Liver (tissue), 9 donors: ENCODE data around the gene SCUBE1. TPM values are rescaled to one million over a fixed set of nuclear protein-coding genes. Genes with fewer than 3 reads are reported as not detected.

ENCODE experiments used
- DNase-seq: peaks from one replicate; pipeline ENCODE4 v3.0.0-alpha.2; 2017; ENCODE audit warnings: low spot score
- H3K27ac ChIP-seq, 2 donors: one replicate each; pipeline ENCODE4 v1.7.0; 2013; ENCODE audit warnings: inconsistent platforms in 2 of 2, low read length in 2 of 2, control low read depth in 1 of 2, low read depth in 1 of 2, mild to moderate bottlenecking in 1 of 2
- H3K27me3 ChIP-seq, 4 donors: one replicate each; pipeline versions ENCODE4 v1.6.1 to v1.7.0; 2013; ENCODE audit warnings: low read length in 3 of 4, inconsistent platforms in 1 of 4, mild to moderate bottlenecking in 1 of 4, moderate library complexity in 1 of 4; ENCODE audit not compliant: control insufficient read depth in 4 of 4, insufficient read depth in 4 of 4
- H3K36me3 ChIP-seq, 4 donors: one replicate each; pipeline versions ENCODE4 v1.6.1 to v1.7.0; 2013; ENCODE audit warnings: low read length in 3 of 4, mild to moderate bottlenecking in 3 of 4, low read depth in 1 of 4, moderate library complexity in 1 of 4; ENCODE audit not compliant: control insufficient read depth in 4 of 4, insufficient read depth in 3 of 4
- H3K4me1 ChIP-seq, 4 donors: one replicate each; pipeline versions ENCODE4 v1.6.1 to v1.7.0; 2013; ENCODE audit warnings: low read length in 3 of 4, mild to moderate bottlenecking in 3 of 4, moderate library complexity in 1 of 4; ENCODE audit not compliant: control insufficient read depth in 4 of 4, insufficient read depth in 4 of 4
- H3K4me3 ChIP-seq, 3 donors: one replicate each; pipeline versions ENCODE4 v1.6.1 to v1.7.0; 2013; ENCODE audit warnings: low read length in 3 of 3, control low read depth in 1 of 3, low read depth in 1 of 3, mild to moderate bottlenecking in 1 of 3
- H3K9ac ChIP-seq, 2 donors: one replicate each; pipeline ENCODE4 v1.7.0; 2013; ENCODE audit warnings: low read length in 2 of 2, mild to moderate bottlenecking in 2 of 2, moderate library complexity in 2 of 2, control low read depth in 1 of 2, low read depth in 1 of 2
- H3K9me3 ChIP-seq, 4 donors: one replicate each; pipeline versions ENCODE4 v1.6.1 to v1.7.0; 2013; ENCODE audit warnings: low read length in 3 of 4; ENCODE audit not compliant: control insufficient read depth in 4 of 4
- ATF3 ChIP-seq: IDR thresholded peaks from 2 replicates; pipeline ENCODE4 v1.6.1; 2016; ENCODE audit warnings: antibody characterized with exemption
- CTCF ChIP-seq: fragments of 150-350 bp; IDR thresholded peaks from 2 replicates; pipeline ENCODE4 v1.5.1; 2017; ENCODE audit warnings: improper control_type of control experiment, low read depth, low read length; ENCODE audit not compliant: missing input control
- EGR1 ChIP-seq, 2 donors: IDR thresholded peaks; 2 replicates each; pipeline ENCODE4 v1.6.1; 2016 to 2018; ENCODE audit warnings: antibody characterized with exemption in 2 of 2, low read depth in 2 of 2
- FOXA1 ChIP-seq: IDR thresholded peaks from 2 replicates; pipeline ENCODE4 v1.6.1; 2016; ENCODE audit warnings: antibody characterized with exemption
- FOXA2 ChIP-seq: IDR thresholded peaks from 2 replicates; pipeline ENCODE4 v1.6.1; 2016; ENCODE audit warnings: antibody characterized with exemption
- HNF4A ChIP-seq, 2 donors: conservative IDR thresholded peaks; 2 replicates each; pipeline ENCODE4 v1.6.1; 2016; ENCODE audit warnings: antibody characterized with exemption in 2 of 2, mild to moderate bottlenecking in 2 of 2
- HNF4G ChIP-seq: IDR thresholded peaks from 2 replicates; pipeline ENCODE4 v1.6.1; 2016; ENCODE audit warnings: antibody characterized with exemption
- JUND ChIP-seq, 2 donors: IDR thresholded peaks; 2 replicates each; pipeline ENCODE4 v1.6.1; 2016; ENCODE audit warnings: antibody characterized with exemption in 2 of 2
- NR2F2 ChIP-seq: IDR thresholded peaks from 2 replicates; pipeline ENCODE4 v1.6.1; 2016; ENCODE audit warnings: antibody characterized with exemption
- RAD21 ChIP-seq, 2 donors: IDR thresholded peaks; 2 replicates each; pipeline ENCODE4 v1.6.1; 2016; ENCODE audit warnings: antibody characterized with exemption in 2 of 2, mild to moderate bottlenecking in 2 of 2
- REST ChIP-seq: IDR thresholded peaks from 2 replicates; pipeline ENCODE4 v1.6.1; 2016; ENCODE audit warnings: antibody characterized with exemption, mild to moderate bottlenecking
- RXRA ChIP-seq, 2 donors: IDR thresholded peaks; 2 replicates each; pipeline ENCODE4 v1.6.1; 2017 to 2018; ENCODE audit warnings: antibody characterized with exemption in 2 of 2, mild to moderate bottlenecking in 1 of 2
- SP1 ChIP-seq: IDR thresholded peaks from 2 replicates; pipeline ENCODE4 v1.6.1; 2018; ENCODE audit warnings: antibody characterized with exemption, mild to moderate bottlenecking
- TAF1 ChIP-seq: conservative IDR thresholded peaks from 2 replicates; pipeline ENCODE4 v1.6.1; 2016; ENCODE audit warnings: antibody characterized with exemption, mild to moderate bottlenecking
- YY1 ChIP-seq: IDR thresholded peaks from 2 replicates; pipeline ENCODE4 v1.6.1; 2016; ENCODE audit warnings: antibody characterized with exemption, mild to moderate bottlenecking
- ZBTB33 ChIP-seq: IDR thresholded peaks from 2 replicates; pipeline ENCODE4 v1.6.1; 2016; ENCODE audit warnings: antibody characterized with exemption
- WGBS: extraction: QIAGEN DNeasy Blood & Tissue Kit; methylation state at CpG from one replicate; pipeline ENCODE4 v1.1.7; 2013; 5-methylcytosine and 5-hydroxymethylcytosine counted together
- polyA plus RNA-seq, 2 donors: library from polyadenylated mRNA; stranded (reverse) in 1 of 2; unstranded in 1 of 2; fragments of 200-250 nt in 1 of 2; fragments of >200 nt in 1 of 2; fragmentation: Nextera tagmentation in 1 of 2; extraction: Ambion mirVana in 1 of 2; gene quantifications; one replicate each; pipeline versions ENCODE4 v1.2.1 to v1.2.3, GENCODE V29; 2013 to 2015
- total RNA-seq, 2 donors: library from RNA; depleted of rRNA; stranded (reverse); fragments of >200 nt; gene quantifications; one replicate each; pipeline ENCODE4 v1.2.3, GENCODE V29; 2014
- donor health status: healthy.
- donor health status: healthy.
- donor health status: healthy.
- donor health status: healthy.
- donor health status: healthy.

Gene SCUBE1
- total and polyA plus RNA-seq, 4 donors: 0.07 to 0.46 (median 0.08) TPM; not detected in 1

- no peak for TF ChIP-seq HNF4G
- TF ChIP-seq TAF1: no peak
- TF ChIP-seq EGR1 (IDR thresholded peaks at IDR 0.05; ENCODE audit: low read depth in 2 of 2): no peak
- TF ChIP-seq FOXA2: no peak
- TF ChIP-seq ATF3: no peak
- TF ChIP-seq HNF4A (conservative IDR thresholded peaks at IDR 0.05): no peak
- TF ChIP-seq RAD21 (IDR thresholded peaks at IDR 0.05): no peak
- TF ChIP-seq FOXA1: no peak
Measured at GRCh38 chr22:43276321-43276720, 66.9 kb downstream of the SCUBE1 start.

GRCh38 chr22:43275545-43276317 lies 67.4 kb downstream of the SCUBE1 start:
- TF ChIP-seq NR2F2 (no peak), HNF4A (conservative IDR thresholded peaks at IDR 0.05) (no peak), CTCF (no peak), RXRA (IDR thresholded peaks at IDR 0.05) (no peak), YY1 (no peak), HNF4G (no peak), SP1 (no peak), FOXA1 (no peak), JUND (IDR thresholded peaks at IDR 0.05) (no peak), ZBTB33 (no peak), EGR1 (IDR thresholded peaks at IDR 0.05; ENCODE audit: low read depth in 2 of 2) (no peak), TAF1 (no peak), REST (no peak), ATF3 (no peak), FOXA2 (no peak), RAD21 (IDR thresholded peaks at IDR 0.05) (no peak)
- peaks cover 0 to 13% (median 6%) of the 10 kb centered on the region in 4 donors for H3K4me1 ChIP-seq
- H3K9ac ChIP-seq: no peak overlapping the region
- no peak overlapping the region for H3K4me3 ChIP-seq
- H3K27ac ChIP-seq: no peak overlapping the region
- no peaks in the 10 kb centered on the region for H3K27me3 ChIP-seq
- no peak for DNase-seq
- 80% methylated on average over 19 of the region's 19 CpGs for WGBS
- no peaks in the 10 kb centered on the region for H3K9me3 ChIP-seq
- no peaks in the 10 kb centered on the region for H3K36me3 ChIP-seq

More at GRCh38 chr22:43276321-43276720, 66.9 kb downstream of the SCUBE1 start:
- Histone ChIP-seq H3K9ac (no peak overlapping the region), H3K9me3 (no peaks in the 10 kb centered on the region), H3K27me3 (no peaks in the 10 kb centered on the region), H3K36me3 (no peaks in the 10 kb centered on the region), H3K4me3 (no peak overlapping the region), H3K27ac (no peak overlapping the region), H3K4me1 (peaks cover 0 to 13% (median 6%) of the 10 kb centered on the region in 4 donors)
- no peak for DNase-seq
- 90% methylated on average over 12 of the region's 12 CpGs for WGBS
